GM12864 (cell line): ENCODE results near the gene C5orf47.

Source experiments
- DNase-seq: peaks from one replicate; pipeline ENCODE4 v3.0.0-alpha.2; 2011; ENCODE audit warnings: low read depth
- H3K4me3 ChIP-seq: 2 replicates; pipeline ENCODE4 v1.5.1; 2011; ENCODE audit warnings: mild to moderate bottlenecking, low read depth, low read length, control low read depth
- CTCF ChIP-seq: IDR thresholded peaks from 2 replicates; pipeline ENCODE4 v1.5.1; 2011; ENCODE audit warnings: low read depth, mild to moderate bottlenecking, moderate library complexity, low read length, control low read depth, inconsistent platforms; ENCODE audit errors: missing control alignments

The C5orf47 gene

GRCh38 chr5:173950829-173951228 is 38.1 kb upstream of the C5orf47 start:
- TF ChIP-seq CTCF: no peak
- no peak overlapping the region for H3K4me3 ChIP-seq
- DNase-seq: no peak

- H3K4me3 ChIP-seq: no peak overlapping the region
- TF ChIP-seq CTCF: no peak
- DNase-seq: no peak
These were observed 35.4 kb upstream of the C5orf47 start for GRCh38 chr5:173953528-173954090.

GRCh38 chr5:173954671-173955521 is 34.1 kb upstream of the C5orf47 start:
- no peak overlapping the region for H3K4me3 ChIP-seq
- no peak for TF ChIP-seq CTCF
- no peak for DNase-seq

GRCh38 chr5:173960986-173961385 is 28.0 kb upstream of the C5orf47 start:
- DNase-seq: no peak
- no peak for TF ChIP-seq CTCF
- H3K4me3 ChIP-seq: no peak overlapping the region

- H3K4me3 ChIP-seq: no peak overlapping the region
- DNase-seq: no peak
- TF ChIP-seq CTCF: no peak
These were observed 27.6 kb upstream of the C5orf47 start for GRCh38 chr5:173961418-173961817.

- H3K4me3 ChIP-seq: no peak overlapping the region
- DNase-seq: no peak
- TF ChIP-seq CTCF: no peak
These were observed 26.5 kb upstream of the C5orf47 start for GRCh38 chr5:173962436-173962972.
